Heart left ventricle (tissue), 16 donors: ENCODE data around the gene MRPS21. TPM values are rescaled to one million over a fixed set of nuclear protein-coding genes. Genes with fewer than 3 reads are reported as not detected.

Experiments
- ATAC-seq, 4 donors: fragments of 200-7000 bp; cut with Tn5 transposase; one replicate each; pipeline ENCODE4 v1.9.1; 2020 to 2022; ENCODE audit warnings: moderate library complexity in 4 of 4, mild to moderate bottlenecking in 3 of 4, moderate number of reproducible peaks in 1 of 4
- DNase-seq, 5 donors: peaks; one replicate each; pipeline ENCODE4 v3.0.0-alpha.2; 2020
- H3K27ac ChIP-seq, 12 donors: fragments of 200-600 bp; sonication (generic) in 4 of 12; one replicate each; pipeline versions ENCODE4 v1.5.0 to v1.8.0; 2016 to 2022; ENCODE audit warnings: mild to moderate bottlenecking in 2 of 12
- H3K27me3 ChIP-seq, 9 donors: fragments of 200-600 bp; sonication (generic) in 2 of 9; one replicate each; pipeline versions ENCODE4 v1.5.1 to v1.8.0; 2016 to 2022; ENCODE audit warnings: mild to moderate bottlenecking in 3 of 9
- H3K36me3 ChIP-seq, 9 donors: fragments of 200-600 bp; sonication (generic) in 2 of 9; one replicate each; pipeline versions ENCODE4 v1.5.0 to v1.8.0; 2018 to 2022; ENCODE audit warnings: mild to moderate bottlenecking in 2 of 9
- H3K4me1 ChIP-seq, 12 donors: fragments of 200-600 bp; sonication (generic) in 4 of 12; one replicate each; pipeline versions ENCODE4 v1.5.0 to v1.8.0; 2016 to 2022; ENCODE audit warnings: mild to moderate bottlenecking in 3 of 12
- H3K4me3 ChIP-seq, 12 donors: fragments of 200-600 bp; sonication (generic) in 4 of 12; one replicate each; pipeline versions ENCODE4 v1.5.0 to v1.8.0; 2017 to 2022; ENCODE audit warnings: mild to moderate bottlenecking in 9 of 12, moderate library complexity in 4 of 12
- H3K9me3 ChIP-seq, 12 donors: fragments of 200-600 bp; sonication (generic) in 4 of 12; one replicate each; pipeline versions ENCODE4 v1.5.0 to v1.8.0; 2016 to 2022; ENCODE audit warnings: mild to moderate bottlenecking in 1 of 12
- POLR2A ChIP-seq, 2 donors: fragments of 450-650 bp; IDR thresholded peaks; one replicate each; pipeline ENCODE4 v1.6.1; 2017; ENCODE audit warnings: antibody characterized with exemption in 2 of 2, mild to moderate bottlenecking in 2 of 2, moderate library complexity in 2 of 2
- WGBS, 4 donors: extraction: QIAGEN DNeasy Blood & Tissue Kit in 2 of 4; methylation state at CpG; one replicate each; pipeline versions ENCODE4 v1.1.5 to v1.1.7; 2013 to 2018; 5-methylcytosine and 5-hydroxymethylcytosine counted together
- intact Hi-C, 10 donors: fragments of 100-400 bp; cut with DNase I; formaldehyde crosslinking; loops; one replicate each; pipeline versions ENCODE4 v1.11.1 to v1.14.2; 2022
- polyA plus RNA-seq, 2 donors: library from polyadenylated mRNA; stranded (reverse); fragments of 200-250 nt; gene quantifications; one replicate each; pipeline ENCODE4 v1.2.3, GENCODE V29; 2013
- total RNA-seq, 9 donors: library from RNA; depleted of rRNA in 2 of 9; stranded (reverse); fragments of >200 nt in 2 of 9; fragmentation: NEBNext Ultra II Directional in 3 of 9; extraction: Animal tissue kit (Norgen Biotek cat#: 25700) in 3 of 9; gene quantifications; one replicate each; pipeline versions ENCODE4 v1.1.0 to v1.2.4, GENCODE V29; 2016 to 2023
- TF ChIP-seq, protein P1 (sequence below), 12 donors: fragments of 200-600 bp; sonication (generic) in 4 of 12; IDR thresholded peaks; one replicate each; pipeline versions ENCODE4 v1.5.0 to v1.8.0; 2018 to 2022; ENCODE audit warnings: antibody characterized with exemption in 12 of 12, mild to moderate bottlenecking in 5 of 12
- donor health status: ischemic (EF 13 %, LVEDD 7.1; RV severe dilation, severe dysfunction).
- donor health status: healthy with polysubstance abuse.
- donor health status: DM: no; HTN: yes; CAD: no.
- donor health status: DM: no; HTN: no; CAD: no.
- donor health status: ischemic (EF 25% LVEDD 6.9; RV normal size, moderate dysfunction).
- donor health status: ischemic (EF 25% LVEDD 5.7; RV mildly dilated, moderate dysfunction).
- donor health status: healthy.
- donor health status: DM: yes; HTN: yes; CAD: no.
- donor health status: ischemic (EF 35%, LVEDD 5.7; RV mildly dilated, moderate dysfunction).
- donor health status: nonischemic (EF 11% LVEDD 7.7; RV severe dilation, severe dysfunction).
- donor health status: DM: yes; HTN: yes; CAD: no.
- donor health status: PGD.
- donor health status: ischemic (EF 29% LVEDD 5.4; RV normal size, mild dysfunction).
- donor health status: nonischemic (EF 23%, LVEDD 6.1; RV moderate dilation, normal function).

The MRPS21 gene
- total and polyA plus RNA-seq, 11 donors = 44.5 to 139 (median 64.2) TPM

DNA sequence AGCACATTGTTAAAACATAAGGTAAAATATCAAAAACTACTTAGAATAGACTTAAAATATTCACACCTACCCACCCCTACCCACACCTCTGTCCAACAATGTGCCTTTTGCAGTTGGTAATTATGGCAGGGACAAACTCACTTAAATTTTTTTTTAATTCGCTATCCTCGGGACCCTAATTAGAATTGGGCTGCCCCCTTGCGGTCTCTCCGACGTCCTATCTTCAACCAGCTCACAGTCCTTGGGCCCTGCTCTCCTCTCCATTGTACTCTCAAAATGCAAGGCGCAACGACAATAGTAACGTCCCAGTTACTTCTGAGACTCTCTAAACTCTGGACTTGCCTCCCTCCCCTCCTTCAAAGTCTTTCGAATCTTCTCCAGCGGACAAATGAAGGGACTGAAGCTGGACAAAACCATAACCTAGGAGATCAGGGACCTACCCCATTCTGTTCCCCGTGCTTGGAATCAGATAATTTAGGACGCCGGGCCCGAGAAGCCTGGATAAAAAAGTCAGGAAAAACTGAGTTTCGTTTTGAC, 12.4 kb upstream of the MRPS21 start:
- TF ChIP-seq, protein P1, sequence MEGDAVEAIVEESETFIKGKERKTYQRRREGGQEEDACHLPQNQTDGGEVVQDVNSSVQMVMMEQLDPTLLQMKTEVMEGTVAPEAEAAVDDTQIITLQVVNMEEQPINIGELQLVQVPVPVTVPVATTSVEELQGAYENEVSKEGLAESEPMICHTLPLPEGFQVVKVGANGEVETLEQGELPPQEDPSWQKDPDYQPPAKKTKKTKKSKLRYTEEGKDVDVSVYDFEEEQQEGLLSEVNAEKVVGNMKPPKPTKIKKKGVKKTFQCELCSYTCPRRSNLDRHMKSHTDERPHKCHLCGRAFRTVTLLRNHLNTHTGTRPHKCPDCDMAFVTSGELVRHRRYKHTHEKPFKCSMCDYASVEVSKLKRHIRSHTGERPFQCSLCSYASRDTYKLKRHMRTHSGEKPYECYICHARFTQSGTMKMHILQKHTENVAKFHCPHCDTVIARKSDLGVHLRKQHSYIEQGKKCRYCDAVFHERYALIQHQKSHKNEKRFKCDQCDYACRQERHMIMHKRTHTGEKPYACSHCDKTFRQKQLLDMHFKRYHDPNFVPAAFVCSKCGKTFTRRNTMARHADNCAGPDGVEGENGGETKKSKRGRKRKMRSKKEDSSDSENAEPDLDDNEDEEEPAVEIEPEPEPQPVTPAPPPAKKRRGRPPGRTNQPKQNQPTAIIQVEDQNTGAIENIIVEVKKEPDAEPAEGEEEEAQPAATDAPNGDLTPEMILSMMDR (IDR thresholded peaks at IDR 0.05) = peak; percentile 59 to 88 (median 78)
- no peak for TF ChIP-seq POLR2A (IDR thresholded peaks at IDR 0.05)
- WGBS, 4 donors = 3 to 4% (median 4%) methylated on average over 15 of the region's 15 CpGs
- DNase-seq (peak; percentile 71 to 83 (median 76)), ATAC-seq (peak; percentile 49 to 72 (median 62))
- intact Hi-C loops = loop anchor here in 7 of 10 donors (1.0 to 5.0 kb wide), 5 partner anchors 24 to 81 kb away; partner anchors contain the start of genes CA14 (in 1 of the 7) and RPRD2 (in 1 of the 7)
- Histone ChIP-seq H3K27ac (peak overlapping the region; percentile 82 to 98 (median 93)), H3K27me3 (no peaks in the 10 kb centered on the region), H3K36me3 (peaks cover 0 to 51% (median 13%) of the 10 kb centered on the region in 9 donors), H3K4me1 (peaks cover 0 to 34% (median 21%) of the 10 kb centered on the region in 12 donors), H3K4me3 (peak overlapping the region; percentile 44 to 98 (median 63)), H3K9me3 (no peaks in the 10 kb centered on the region)

DNA sequence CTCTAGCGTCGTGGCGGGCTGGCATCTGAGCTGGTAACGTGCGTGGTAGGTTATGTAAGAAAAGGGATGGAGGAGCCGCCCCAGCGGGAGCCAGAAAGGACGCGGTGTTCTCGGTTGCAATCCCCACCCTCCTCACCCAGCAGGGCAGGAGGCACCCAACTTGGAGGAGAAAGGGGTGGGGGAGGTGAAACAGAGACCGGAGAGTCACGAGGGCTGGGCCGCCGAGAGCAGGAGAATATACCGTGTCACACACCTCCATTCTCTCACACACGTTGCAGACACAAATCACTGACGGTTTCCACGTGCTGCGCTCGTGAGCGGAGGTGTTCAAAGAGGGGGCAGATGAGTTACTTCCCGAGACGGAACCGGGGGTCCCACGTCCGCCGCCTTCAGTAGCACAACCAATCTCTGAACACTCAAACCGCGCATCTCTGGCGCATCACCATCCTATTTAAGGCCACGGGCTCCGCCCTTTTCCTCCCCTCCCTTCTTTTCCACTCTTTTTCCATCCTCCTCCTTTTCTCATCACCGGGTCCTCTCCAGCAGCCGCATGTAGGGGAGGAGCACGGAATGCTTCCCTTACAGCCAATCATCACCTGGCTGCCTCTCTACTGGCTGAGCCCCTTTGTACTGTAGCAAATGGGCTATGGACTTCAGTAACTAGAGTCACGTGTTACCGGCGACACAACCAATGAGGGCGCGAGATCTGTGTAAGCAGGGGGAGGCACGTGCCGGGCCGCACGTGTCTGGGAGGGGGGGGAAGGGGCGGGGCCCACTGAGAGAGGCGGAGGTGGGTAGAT, 11.7 kb upstream of the MRPS21 start, which contains the start of gene CIART:
Gene CIART, plus strand, starts transcription at position 797 of the 800 bp plus-strand sequence. CDS start 714 bp downstream, outside the sequence.
- Histone ChIP-seq H3K27ac (peak within 1 kb of the TSS; percentile 82 to 98 (median 93)), H3K36me3 (peaks cover 0 to 51% (median 16%) of the 10 kb centered on the region in 9 donors), H3K27me3 (no peaks in the 10 kb centered on the region), H3K9me3 (no peaks in the 10 kb centered on the region), H3K4me1 (peaks cover 0 to 34% (median 21%) of the 10 kb centered on the region in 12 donors), H3K4me3 (peak within 1 kb of the TSS; percentile 44 to 98 (median 63))
- peak; percentile 96 to 98 (median 97) for ATAC-seq
- intact Hi-C loops = loop anchor here in 8 of 10 donors (1.0 to 5.0 kb wide), 6 partner anchors 25 to 80 kb away; partner anchors contain the start of genes CA14 (in 1 of the 8), PRPF3 (in 1 of the 8) and RPRD2 (in 1 of the 8)
- DNase-seq = peak; percentile 90 to 97 (median 95)
- TF ChIP-seq POLR2A (IDR thresholded peaks at IDR 0.05) = no peak
- TF ChIP-seq, protein P1 (IDR thresholded peaks at IDR 0.05) = no peak
- 1 to 3% (median 2%) methylated on average over 46 of the region's 46 CpGs for WGBS, 4 donors

DNA sequence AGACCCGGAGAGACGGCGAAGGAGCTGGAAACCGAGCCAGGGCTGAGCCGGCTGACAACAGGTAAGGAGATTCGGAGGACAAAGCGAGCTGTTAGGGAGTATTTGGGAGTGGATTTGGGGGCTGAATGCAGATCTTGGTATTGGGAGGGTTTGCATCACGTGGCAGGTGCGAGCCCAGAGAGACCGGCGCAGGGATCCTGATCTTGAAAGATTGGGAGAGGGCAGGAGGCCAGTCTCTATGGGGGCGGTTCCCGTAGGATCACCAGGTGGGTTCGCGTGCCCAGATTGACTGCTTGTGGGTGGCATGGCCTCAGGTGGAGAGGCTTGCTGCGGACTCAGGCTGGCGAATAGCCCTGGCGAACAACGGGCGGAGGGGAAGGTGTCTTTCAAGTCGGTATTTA, 11.1 kb upstream of the MRPS21 start:
- Histone ChIP-seq H3K4me3 (peak overlapping the region; percentile 44 to 98 (median 63)), H3K4me1 (peaks cover 0 to 34% (median 21%) of the 10 kb centered on the region in 12 donors), H3K9me3 (no peaks in the 10 kb centered on the region), H3K36me3 (peaks cover 0 to 52% (median 21%) of the 10 kb centered on the region in 9 donors), H3K27me3 (no peaks in the 10 kb centered on the region), H3K27ac (peak overlapping the region; percentile 15 to 98 (median 90))
- intact Hi-C loops = loop anchor here in 2 of 10 donors (1.0 to 5.0 kb wide), 3 partner anchors 27 to 80 kb away; partner anchors contain the start of genes PRPF3 (in 1 of the 2) and RPRD2 (in 1 of the 2)
- DNase-seq = peak in 1 of 5 donors; percentile 60
- no peak for TF ChIP-seq POLR2A (IDR thresholded peaks at IDR 0.05)
- TF ChIP-seq, protein P1 (IDR thresholded peaks at IDR 0.05) = no peak
- 2 to 7% (median 6%) methylated on average over 21 of the region's 21 CpGs for WGBS, 4 donors
- ATAC-seq = peak; percentile 0 to 31 (median 18)
